Measurements from ENCODE around the gene SYCE3.

GRCh38 chr22:50576070-50576469 is 13.4 kb upstream of the SYCE3 start:
- TF ChIP-seq CTCF (IDR thresholded peaks at IDR 0.05) (peak in 10 of 12 donors; percentile 14 to 55 (median 36)), POLR2A (IDR thresholded peaks at IDR 0.05) (no peak)
